OCI-LY1 (cell line): ENCODE data around the gene LINGO1.

Experiments used
- H2AFZ ChIP-seq: fragments of 200-600 bp; sonication (generic), shearing (Covaris generic); 2 replicates; pipeline ENCODE4 v1.6.0; 2014; ENCODE audit warnings: antibody characterized with exemption, mild to moderate bottlenecking, low read length
- H3F3A ChIP-seq: fragments of 200-600 bp; sonication (generic), shearing (Covaris generic); 2 replicates; pipeline ENCODE4 v1.6.0; 2014; ENCODE audit warnings: mild to moderate bottlenecking, antibody characterized with exemption, low read length, moderate library complexity; ENCODE audit not compliant: insufficient read depth
- H3K27ac ChIP-seq: fragments of 200-600 bp; sonication (generic); 2 replicates; pipeline ENCODE4 v1.5.1; 2014; ENCODE audit warnings: low read length, mixed run types, mild to moderate bottlenecking, low read depth; ENCODE audit not compliant: poor library complexity, severe bottlenecking
- H3K27me3 ChIP-seq: fragments of 200-600 bp; sonication (generic); 2 replicates; pipeline ENCODE4 v1.6.0; 2014; ENCODE audit warnings: antibody characterized with exemption, mild to moderate bottlenecking, low read length, moderate library complexity; ENCODE audit not compliant: insufficient read depth
- H3K36me3 ChIP-seq: fragments of 200-600 bp; sonication (generic); 2 replicates; pipeline ENCODE4 v1.6.1; 2014; ENCODE audit warnings: mild to moderate bottlenecking, antibody characterized with exemption, low read length, moderate library complexity, mixed read lengths; ENCODE audit not compliant: insufficient read depth
- H3K4me1 ChIP-seq: fragments of 200-600 bp; sonication (generic); 2 replicates; pipeline ENCODE4 v1.5.1; 2014; ENCODE audit warnings: mild to moderate bottlenecking, low read length, moderate library complexity; ENCODE audit not compliant: insufficient read depth, severe bottlenecking
- H3K4me2 ChIP-seq: fragments of 200-600 bp; sonication (generic), shearing (Covaris generic); 2 replicates; pipeline ENCODE4 v1.6.1; 2014; ENCODE audit warnings: low read length
- H3K4me3 ChIP-seq: fragments of 200-600 bp; sonication (generic); 2 replicates; pipeline ENCODE4 v1.5.1; 2014; ENCODE audit warnings: low read length, low read depth, mild to moderate bottlenecking, mixed read lengths; ENCODE audit not compliant: poor library complexity, severe bottlenecking
- H3K79me2 ChIP-seq: fragments of 200-600 bp; shearing (Covaris generic); 2 replicates; pipeline ENCODE4 v1.6.1; 2016; ENCODE audit warnings: mixed run types, low read length, mixed read lengths; ENCODE audit not compliant: insufficient read depth
- H3K9ac ChIP-seq: fragments of 200-600 bp; sonication (generic), shearing (Covaris generic); 2 replicates; pipeline ENCODE4 v1.6.1; 2014; ENCODE audit warnings: mild to moderate bottlenecking, low read length, mixed read lengths
- H3K9me2 ChIP-seq: fragments of 200-600 bp; sonication (generic), shearing (Covaris generic); 2 replicates; pipeline ENCODE4 v1.6.1; 2014; ENCODE audit warnings: low read depth, mild to moderate bottlenecking, low read length, mixed read lengths
- H3K9me3 ChIP-seq: fragments of 200-600 bp; shearing (Covaris generic); 2 replicates; pipeline ENCODE4 v1.6.1; 2014; ENCODE audit warnings: low read length, mixed read lengths
- H4K20me1 ChIP-seq: fragments of 200-600 bp; sonication (generic), shearing (Covaris generic); 2 replicates; pipeline ENCODE4 v1.6.0; 2016; ENCODE audit warnings: mild to moderate bottlenecking, low read length; ENCODE audit not compliant: insufficient read depth
- EZH2 ChIP-seq: fragments of 200-600 bp; sonication (generic), shearing (Covaris generic); IDR thresholded peaks from 2 replicates; pipeline ENCODE4 v1.8.0; 2017; ENCODE audit warnings: borderline replicate concordance, mixed run types, mild to moderate bottlenecking, antibody characterized with exemption, low read length, moderate library complexity, mixed read lengths
- TF ChIP-seq, protein P1 (sequence below): fragments of 200-600 bp; sonication (generic), shearing (Covaris generic); IDR thresholded peaks from 2 replicates; pipeline ENCODE4 v1.5.1; 2017; ENCODE audit warnings: mild to moderate bottlenecking, antibody characterized with exemption, low read length, moderate library complexity, mixed read lengths

LINGO1 gene

DNA sequence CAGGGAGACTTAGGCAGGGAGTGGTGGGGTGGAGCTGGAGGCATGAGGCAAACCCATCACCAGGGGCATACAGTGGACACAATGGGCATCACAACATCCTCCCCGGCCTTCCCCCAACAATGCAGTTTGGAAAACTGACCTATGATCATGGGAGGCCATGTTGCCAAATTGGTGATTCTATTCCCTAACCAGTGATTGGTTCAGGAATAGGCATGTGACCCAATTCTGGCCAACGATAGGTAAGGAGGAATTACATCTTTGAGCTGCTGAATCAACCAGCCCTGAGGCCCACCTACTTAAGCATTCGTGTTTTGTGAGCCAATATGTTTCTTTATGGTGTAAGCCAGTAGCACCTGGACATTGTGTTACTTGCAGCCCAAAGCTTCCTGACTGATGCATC lies 40.0 kb downstream of the LINGO1 start:
- no peaks in the 10 kb centered on the region for H3K9me3 ChIP-seq

DNA sequence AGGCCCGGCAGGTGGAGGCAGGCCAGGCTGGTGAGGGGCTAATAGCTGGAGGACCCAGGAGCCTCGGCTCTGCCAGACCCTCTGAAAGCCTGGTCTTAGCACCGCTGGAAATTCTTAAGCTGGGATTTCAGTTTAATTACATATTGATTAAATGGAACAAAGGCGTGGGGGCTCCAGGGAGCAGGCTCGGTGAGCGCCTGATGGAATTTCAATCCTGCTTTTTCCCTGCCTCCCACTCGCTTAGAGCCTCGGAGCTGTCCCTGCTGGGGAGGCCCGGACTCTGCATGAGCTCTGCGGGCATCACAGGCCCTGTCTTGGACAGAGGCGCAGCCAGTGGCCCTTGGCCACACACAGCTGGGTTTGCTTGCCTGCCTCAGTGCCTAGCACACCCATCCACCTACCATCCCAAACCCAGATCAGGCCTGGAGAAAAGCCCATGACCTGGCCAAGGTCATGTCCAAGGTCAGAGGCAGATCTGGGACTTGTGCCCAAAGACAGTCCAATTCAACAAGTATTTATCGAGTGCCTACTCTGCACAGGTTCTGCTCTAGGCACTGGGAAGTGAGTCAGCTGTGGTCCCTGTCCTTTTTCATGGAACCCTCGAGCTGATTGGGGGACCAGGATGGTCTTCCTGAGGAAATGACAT lies 40.6 kb downstream of the LINGO1 start:
- Histone ChIP-seq H3K9me3 (no peaks in the 10 kb centered on the region), H3K9ac (no peak overlapping the region), H3K27ac (no peak overlapping the region), H3K4me2 (no peak overlapping the region), H3K4me1 (no peaks in the 10 kb centered on the region), H3K27me3 (peaks cover 3% of the 10 kb centered on the region; the same call in 1 of the 2 replicates), H3F3A (no peaks in the 10 kb centered on the region), H2AFZ (no peak overlapping the region), H3K9me2 (no peaks in the 10 kb centered on the region), H3K4me3 (no peak overlapping the region), H3K36me3 (no peaks in the 10 kb centered on the region), H4K20me1 (no peaks in the 10 kb centered on the region), H3K79me2 (no peaks in the 10 kb centered on the region)
- TF ChIP-seq EZH2 = no peak
- TF ChIP-seq, protein P1, sequence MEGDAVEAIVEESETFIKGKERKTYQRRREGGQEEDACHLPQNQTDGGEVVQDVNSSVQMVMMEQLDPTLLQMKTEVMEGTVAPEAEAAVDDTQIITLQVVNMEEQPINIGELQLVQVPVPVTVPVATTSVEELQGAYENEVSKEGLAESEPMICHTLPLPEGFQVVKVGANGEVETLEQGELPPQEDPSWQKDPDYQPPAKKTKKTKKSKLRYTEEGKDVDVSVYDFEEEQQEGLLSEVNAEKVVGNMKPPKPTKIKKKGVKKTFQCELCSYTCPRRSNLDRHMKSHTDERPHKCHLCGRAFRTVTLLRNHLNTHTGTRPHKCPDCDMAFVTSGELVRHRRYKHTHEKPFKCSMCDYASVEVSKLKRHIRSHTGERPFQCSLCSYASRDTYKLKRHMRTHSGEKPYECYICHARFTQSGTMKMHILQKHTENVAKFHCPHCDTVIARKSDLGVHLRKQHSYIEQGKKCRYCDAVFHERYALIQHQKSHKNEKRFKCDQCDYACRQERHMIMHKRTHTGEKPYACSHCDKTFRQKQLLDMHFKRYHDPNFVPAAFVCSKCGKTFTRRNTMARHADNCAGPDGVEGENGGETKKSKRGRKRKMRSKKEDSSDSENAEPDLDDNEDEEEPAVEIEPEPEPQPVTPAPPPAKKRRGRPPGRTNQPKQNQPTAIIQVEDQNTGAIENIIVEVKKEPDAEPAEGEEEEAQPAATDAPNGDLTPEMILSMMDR = no peak

More for the DNA sequence above, 40.0 kb downstream of the LINGO1 start:
- Histone ChIP-seq H2AFZ (no peak overlapping the region), H3K4me2 (no peak overlapping the region), H3K79me2 (no peaks in the 10 kb centered on the region), H4K20me1 (no peaks in the 10 kb centered on the region), H3F3A (no peaks in the 10 kb centered on the region), H3K27me3 (peaks cover 3% of the 10 kb centered on the region; the same call in 1 of the 2 replicates), H3K27ac (no peak overlapping the region), H3K36me3 (no peaks in the 10 kb centered on the region), H3K4me3 (no peak overlapping the region), H3K4me1 (no peaks in the 10 kb centered on the region), H3K9me2 (no peaks in the 10 kb centered on the region), H3K9ac (no peak overlapping the region)
- TF ChIP-seq EZH2 = no peak
- TF ChIP-seq, protein P1 = no peak

DNA sequence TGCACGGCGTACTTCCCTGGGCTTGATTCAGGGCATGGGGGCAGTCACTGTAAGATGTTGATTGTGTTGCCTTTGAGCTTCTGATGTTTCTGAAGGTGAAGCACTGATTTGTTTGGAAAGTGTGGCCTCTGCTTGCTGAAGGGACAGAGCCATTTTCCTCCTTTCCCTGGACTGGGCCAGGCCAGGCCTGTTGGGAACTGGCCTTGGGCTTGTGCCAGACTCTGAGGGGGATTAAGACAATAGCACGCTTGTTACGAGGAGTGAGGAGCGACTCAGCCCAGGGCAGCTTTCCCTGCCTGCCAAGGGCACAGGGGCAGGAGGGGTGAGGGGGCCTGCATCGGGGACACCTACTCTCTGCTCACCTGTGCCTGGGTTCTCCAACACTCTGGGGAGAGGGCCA lies 42.9 kb downstream of the LINGO1 start:
- no peak overlapping the region for H3K4me2 ChIP-seq
- no peaks in the 10 kb centered on the region for H3K79me2 ChIP-seq
- H3K36me3 ChIP-seq = no peaks in the 10 kb centered on the region
- peaks cover 3% of the 10 kb centered on the region; the same call in 1 of the 2 replicates for H3K27me3 ChIP-seq
- H3F3A ChIP-seq = no peaks in the 10 kb centered on the region
- H3K9me3 ChIP-seq = no peaks in the 10 kb centered on the region
- H3K4me3 ChIP-seq = no peak overlapping the region
- no peak overlapping the region for H3K9ac ChIP-seq
- no peaks in the 10 kb centered on the region for H3K9me2 ChIP-seq
- H4K20me1 ChIP-seq = no peaks in the 10 kb centered on the region
- no peak for TF ChIP-seq EZH2
- TF ChIP-seq, protein P1 = no peak
- H3K27ac ChIP-seq = no peak overlapping the region
- H2AFZ ChIP-seq = no peak overlapping the region
- no peaks in the 10 kb centered on the region for H3K4me1 ChIP-seq
